H9 (cell line): ENCODE measurements around the gene DTX2. TPM values are rescaled to one million over a fixed set of nuclear protein-coding genes. Genes with fewer than 3 reads are reported as not detected.

Source experiments
- DNase-seq: peaks from one replicate; pipeline ENCODE4 v3.0.0-alpha.2; 2017
- H2AFZ ChIP-seq: one replicate; pipeline ENCODE4 v1.6.1; 2013; ENCODE audit warnings: mild to moderate bottlenecking, low read length, control low read depth, moderate library complexity
- H2AK5ac ChIP-seq: 2 replicates; pipeline ENCODE4 v1.6.1; 2013; ENCODE audit warnings: low read length, control low read depth, mixed read lengths; ENCODE audit not compliant: insufficient read length
- H2BK120ac ChIP-seq: one replicate; pipeline ENCODE4 v1.6.1; 2013; ENCODE audit warnings: low read depth, mild to moderate bottlenecking, low read length, control low read depth, inconsistent platforms; ENCODE audit not compliant: poor library complexity, severe bottlenecking
- H2BK12ac ChIP-seq: 2 replicates; pipeline ENCODE4 v1.6.1; 2013; ENCODE audit warnings: low read length, control low read depth, mixed read lengths, low read depth; ENCODE audit not compliant: insufficient read length
- H2BK15ac ChIP-seq: 2 replicates; pipeline ENCODE4 v1.6.1; 2013; ENCODE audit warnings: low read depth, low read length, control low read depth
- H2BK20ac ChIP-seq: one replicate; pipeline ENCODE4 v1.6.1; 2013; ENCODE audit warnings: low read depth, mild to moderate bottlenecking, low read length, control low read depth, inconsistent platforms; ENCODE audit not compliant: poor library complexity, severe bottlenecking
- H2BK5ac ChIP-seq: 2 replicates; pipeline ENCODE4 v1.6.1; 2013; ENCODE audit warnings: low read length, control low read depth, mixed read lengths; ENCODE audit not compliant: insufficient read length
- H3K14ac ChIP-seq: 2 replicates; pipeline ENCODE4 v1.6.1; 2013; ENCODE audit warnings: low read length, control low read depth; ENCODE audit not compliant: insufficient read depth
- H3K18ac ChIP-seq: 2 replicates; pipeline ENCODE4 v1.6.1; 2013; ENCODE audit warnings: low read depth, mild to moderate bottlenecking, mixed read lengths, low read length, control low read depth; ENCODE audit not compliant: insufficient read length
- H3K23ac ChIP-seq: 2 replicates; pipeline ENCODE4 v1.6.1; 2013; ENCODE audit warnings: low read length, control low read depth, mixed read lengths, low read depth; ENCODE audit not compliant: insufficient read length
- H3K23me2 ChIP-seq: 2 replicates; pipeline ENCODE4 v1.6.1; 2013; ENCODE audit warnings: low read depth, mild to moderate bottlenecking, mixed read lengths, low read length, control low read depth; ENCODE audit not compliant: insufficient read length, poor library complexity, severe bottlenecking
- H3K27ac ChIP-seq: 2 replicates; pipeline ENCODE4 v1.5.1; 2013; ENCODE audit warnings: low read length, control low read depth, mixed read lengths, low read depth; ENCODE audit not compliant: insufficient read length
- H3K27me3 ChIP-seq: 2 replicates; pipeline ENCODE4 v1.6.1; 2013; ENCODE audit warnings: low read length, control low read depth, inconsistent platforms; ENCODE audit not compliant: insufficient read depth
- H3K4ac ChIP-seq: 2 replicates; pipeline ENCODE4 v1.6.1; 2013; ENCODE audit warnings: low read depth, mild to moderate bottlenecking, control low read depth, inconsistent platforms, low read length, moderate library complexity
- H3K4me1 ChIP-seq: 2 replicates; pipeline ENCODE4 v1.6.1; 2013; ENCODE audit warnings: low read length, control low read depth, inconsistent platforms; ENCODE audit not compliant: insufficient read depth
- H3K4me2 ChIP-seq: 2 replicates; pipeline ENCODE4 v1.6.1; 2013; ENCODE audit warnings: low read length, control low read depth, mixed read lengths; ENCODE audit not compliant: insufficient read length, insufficient read depth
- H3K56ac ChIP-seq: 2 replicates; pipeline ENCODE4 v1.6.1; 2013; ENCODE audit warnings: low read depth, mild to moderate bottlenecking, mixed read lengths, low read length, control low read depth; ENCODE audit not compliant: insufficient read length
- H3K79me1 ChIP-seq: 2 replicates; pipeline ENCODE4 v1.6.1; 2013; ENCODE audit warnings: low read depth, mild to moderate bottlenecking, moderate library complexity, low read length, control low read depth, inconsistent platforms; ENCODE audit not compliant: insufficient read depth, poor library complexity, severe bottlenecking
- H3K79me2 ChIP-seq: 2 replicates; pipeline ENCODE4 v1.6.1; 2013; ENCODE audit warnings: low read length, control low read depth, inconsistent platforms; ENCODE audit not compliant: insufficient read depth
- H3K9ac ChIP-seq: 2 replicates; pipeline ENCODE4 v1.6.1; 2013; ENCODE audit warnings: low read length, control low read depth, mixed read lengths; ENCODE audit not compliant: insufficient read length; ENCODE audit errors: extremely low read depth
- H3K9me3 ChIP-seq: one replicate; pipeline ENCODE4 v1.6.1; 2013; ENCODE audit warnings: low read depth, low read length, inconsistent platforms; ENCODE audit not compliant: control insufficient read depth
- H3T11ph ChIP-seq: one replicate; pipeline ENCODE4 v1.6.1; 2013; ENCODE audit warnings: mild to moderate bottlenecking, low read length, control low read depth, inconsistent platforms
- H4K20me1 ChIP-seq: one replicate; pipeline ENCODE4 v1.6.1; 2013; ENCODE audit not compliant: control insufficient read depth, insufficient read length, insufficient read depth
- H4K5ac ChIP-seq: 2 replicates; pipeline ENCODE4 v1.6.1; 2013; ENCODE audit warnings: low read depth, mild to moderate bottlenecking, mixed read lengths, low read length, control low read depth; ENCODE audit not compliant: insufficient read length
- H4K8ac ChIP-seq: replicated peaks from 2 replicates; pipeline ENCODE4 v1.6.1; 2013; ENCODE audit warnings: low read length, control low read depth, mixed read lengths, low read depth; ENCODE audit not compliant: insufficient read length
- H4K91ac ChIP-seq: 2 replicates; pipeline ENCODE4 v1.6.1; 2013; ENCODE audit warnings: low read depth, mild to moderate bottlenecking, moderate library complexity, mixed read lengths, low read length, control low read depth; ENCODE audit not compliant: insufficient read length
- H3K27ac Mint-ChIP-seq, 3 experiments: 2 replicates in 2 of 3; 3 replicates in 1 of 3; pipeline ENCODE4 v1.8.0; 2020 to 2021; ENCODE audit warnings: mixed read lengths in 3 of 3, mild to moderate bottlenecking in 1 of 3, moderate library complexity in 1 of 3
- H3K27me3 Mint-ChIP-seq: 2 replicates; pipeline ENCODE4 v1.8.0; 2021; ENCODE audit warnings: low read depth, mild to moderate bottlenecking, moderate library complexity, mixed read lengths
- H3K36me3 Mint-ChIP-seq, 3 experiments: 2 replicates in 2 of 3; 3 replicates in 1 of 3; pipeline ENCODE4 v1.8.0; 2020 to 2021; ENCODE audit warnings: low read depth in 3 of 3, mixed read lengths in 3 of 3; ENCODE audit not compliant: insufficient read depth in 1 of 3
- H3K4me1 Mint-ChIP-seq, 2 experiments: 2 replicates each; pipeline ENCODE4 v1.8.0; 2020; ENCODE audit warnings: mixed read lengths in 2 of 2
- H3K4me3 Mint-ChIP-seq, 2 experiments: 2 replicates in 1 of 2; 3 replicates in 1 of 2; pipeline ENCODE4 v1.8.0; 2020 to 2021; ENCODE audit warnings: mild to moderate bottlenecking in 2 of 2, mixed read lengths in 2 of 2, moderate library complexity in 1 of 2
- H3K9me3 Mint-ChIP-seq, 2 experiments: 2 replicates in 1 of 2; 3 replicates in 1 of 2; pipeline ENCODE4 v1.8.0; 2020; ENCODE audit warnings: mild to moderate bottlenecking in 2 of 2, mixed read lengths in 2 of 2, moderate library complexity in 1 of 2
- WGBS: extraction: QIAGEN DNeasy Blood & Tissue Kit; methylation state at CpG from one replicate; pipeline ENCODE4 v1.1.7; 2013; ENCODE audit warnings: missing lambda C conversion rate, low lambda C conversion rate, mixed read lengths; ENCODE audit not compliant: insufficient read length; ENCODE audit errors: extremely low coverage; 5-methylcytosine and 5-hydroxymethylcytosine counted together
- total RNA-seq: library from RNA; stranded (reverse); gene quantifications from 2 replicates; pipeline ENCODE4 v1.2.1, GENCODE V29; 2021
- TF ChIP-seq, protein P1 (sequence below): fragments of 200-600 bp; sonication (generic); conservative IDR thresholded peaks from 3 replicates; pipeline ENCODE4 v1.8.0; 2021; ENCODE audit warnings: antibody characterized with exemption, mild to moderate bottlenecking

DTX2 gene
- total RNA-seq, 1 experiment from 2014 or later, result 48.8 TPM

DNA sequence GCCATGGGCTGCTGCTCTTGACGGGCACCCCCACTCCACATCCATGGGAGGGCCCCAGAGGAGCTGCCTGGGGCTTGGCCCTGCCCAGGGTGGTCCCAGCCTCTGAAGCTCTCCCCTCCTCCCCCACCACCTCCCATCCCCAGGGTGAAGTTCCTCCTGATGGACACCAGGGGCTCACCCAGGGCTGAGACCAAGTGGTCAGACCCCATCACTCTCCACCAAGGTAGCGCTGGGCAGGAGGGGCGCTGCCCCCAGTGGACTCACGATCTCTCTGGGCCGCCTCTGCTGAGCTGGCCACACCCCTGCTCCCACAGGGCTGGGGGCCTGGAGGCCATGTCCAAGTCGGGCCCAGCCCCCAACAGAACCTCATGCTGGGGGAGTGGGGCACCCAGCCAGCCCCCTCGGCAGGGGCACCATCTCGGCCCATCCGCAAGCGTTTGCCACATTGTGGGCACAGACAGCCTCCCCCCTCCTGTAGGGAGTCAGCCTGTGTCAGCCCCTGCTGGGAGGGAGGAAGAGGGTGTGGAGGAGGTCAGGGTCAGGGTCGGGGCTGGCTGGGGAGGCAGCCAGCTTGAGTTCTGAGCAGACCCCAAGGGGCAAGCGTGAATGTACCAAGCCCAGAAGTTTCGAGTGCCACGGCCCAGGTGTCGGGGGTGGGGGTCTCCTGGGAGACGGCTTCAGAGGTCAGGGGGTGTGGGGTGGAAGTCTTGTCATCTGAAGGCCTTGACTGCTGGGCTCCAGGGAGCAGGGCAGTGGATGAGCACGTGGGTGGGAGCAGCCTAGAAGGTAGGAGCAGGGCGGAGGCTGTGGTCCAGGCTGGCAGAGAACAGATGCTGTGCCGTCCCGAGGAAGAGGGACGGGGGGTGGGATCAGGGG is 51.7 kb downstream of the DTX2 start:
- Histone ChIP-seq H3T11ph (no peak overlapping the region), H2BK15ac (no peak overlapping the region), H4K20me1 (no peaks in the 10 kb centered on the region), H4K5ac (no peak overlapping the region), H3K14ac (no peak overlapping the region), H3K79me2 (no peaks in the 10 kb centered on the region), H3K79me1 (no peaks in the 10 kb centered on the region), H2AK5ac (no peak overlapping the region), H2AFZ (no peak overlapping the region), H3K23ac (no peak overlapping the region), H3K4me2 (no peak overlapping the region), H4K91ac (no peak overlapping the region), H3K18ac (peak overlapping the region; percentile 38), H2BK5ac (no peak overlapping the region), H3K23me2 (no peaks in the 10 kb centered on the region), H3K27me3 (no peaks in the 10 kb centered on the region), H4K8ac (no peak overlapping the region), H2BK12ac (no peak overlapping the region), H3K9me3 (no peaks in the 10 kb centered on the region), H3K4ac (no peak overlapping the region), H2BK20ac (no peak overlapping the region), H2BK120ac (no peak overlapping the region), H3K27ac (no peak overlapping the region), H3K9ac (no peak overlapping the region), H3K4me1 (peaks cover 3% of the 10 kb centered on the region; the same call in 1 of the 2 replicates), H3K56ac (no peak overlapping the region)
- no peaks in the 10 kb centered on the region for H3K36me3 Mint-ChIP-seq
- WGBS, result no CpG with 5 or more reads among the region's 21 CpGs
- no peaks in the 10 kb centered on the region for H3K9me3 Mint-ChIP-seq
- H3K27ac Mint-ChIP-seq, result no peak overlapping the region
- TF ChIP-seq, protein P1, sequence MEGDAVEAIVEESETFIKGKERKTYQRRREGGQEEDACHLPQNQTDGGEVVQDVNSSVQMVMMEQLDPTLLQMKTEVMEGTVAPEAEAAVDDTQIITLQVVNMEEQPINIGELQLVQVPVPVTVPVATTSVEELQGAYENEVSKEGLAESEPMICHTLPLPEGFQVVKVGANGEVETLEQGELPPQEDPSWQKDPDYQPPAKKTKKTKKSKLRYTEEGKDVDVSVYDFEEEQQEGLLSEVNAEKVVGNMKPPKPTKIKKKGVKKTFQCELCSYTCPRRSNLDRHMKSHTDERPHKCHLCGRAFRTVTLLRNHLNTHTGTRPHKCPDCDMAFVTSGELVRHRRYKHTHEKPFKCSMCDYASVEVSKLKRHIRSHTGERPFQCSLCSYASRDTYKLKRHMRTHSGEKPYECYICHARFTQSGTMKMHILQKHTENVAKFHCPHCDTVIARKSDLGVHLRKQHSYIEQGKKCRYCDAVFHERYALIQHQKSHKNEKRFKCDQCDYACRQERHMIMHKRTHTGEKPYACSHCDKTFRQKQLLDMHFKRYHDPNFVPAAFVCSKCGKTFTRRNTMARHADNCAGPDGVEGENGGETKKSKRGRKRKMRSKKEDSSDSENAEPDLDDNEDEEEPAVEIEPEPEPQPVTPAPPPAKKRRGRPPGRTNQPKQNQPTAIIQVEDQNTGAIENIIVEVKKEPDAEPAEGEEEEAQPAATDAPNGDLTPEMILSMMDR, result peak; percentile 64
- no peaks in the 10 kb centered on the region for H3K27me3 Mint-ChIP-seq
- DNase-seq, result peak; percentile 76
- H3K4me3 Mint-ChIP-seq, result no peak overlapping the region
- peaks cover 4 to 8% of the 10 kb centered on the region in 2 experiments for H3K4me1 Mint-ChIP-seq
